Stimulated activated CD8-positive, alpha-beta memory T cell treated with anti-CD3 and anti-CD28 coated beads, Interleukin-12 subunit alpha, Interleukin-12 subunit beta, amount 100 ng/mL, for 1 hour (primary cell): ENCODE measurements around the gene RNU6-9.
"Not testable (repeated sequence)": the region's sequence is repeated elsewhere in the genome, so short reads cannot be mapped to it uniquely, and the experiment has no call there.

Source experiments
- DNase-seq: peaks from one replicate; pipeline ENCODE4 v3.0.0-alpha.2; 2020; ENCODE audit warnings: low read depth

RNU6-9 gene

DNA sequence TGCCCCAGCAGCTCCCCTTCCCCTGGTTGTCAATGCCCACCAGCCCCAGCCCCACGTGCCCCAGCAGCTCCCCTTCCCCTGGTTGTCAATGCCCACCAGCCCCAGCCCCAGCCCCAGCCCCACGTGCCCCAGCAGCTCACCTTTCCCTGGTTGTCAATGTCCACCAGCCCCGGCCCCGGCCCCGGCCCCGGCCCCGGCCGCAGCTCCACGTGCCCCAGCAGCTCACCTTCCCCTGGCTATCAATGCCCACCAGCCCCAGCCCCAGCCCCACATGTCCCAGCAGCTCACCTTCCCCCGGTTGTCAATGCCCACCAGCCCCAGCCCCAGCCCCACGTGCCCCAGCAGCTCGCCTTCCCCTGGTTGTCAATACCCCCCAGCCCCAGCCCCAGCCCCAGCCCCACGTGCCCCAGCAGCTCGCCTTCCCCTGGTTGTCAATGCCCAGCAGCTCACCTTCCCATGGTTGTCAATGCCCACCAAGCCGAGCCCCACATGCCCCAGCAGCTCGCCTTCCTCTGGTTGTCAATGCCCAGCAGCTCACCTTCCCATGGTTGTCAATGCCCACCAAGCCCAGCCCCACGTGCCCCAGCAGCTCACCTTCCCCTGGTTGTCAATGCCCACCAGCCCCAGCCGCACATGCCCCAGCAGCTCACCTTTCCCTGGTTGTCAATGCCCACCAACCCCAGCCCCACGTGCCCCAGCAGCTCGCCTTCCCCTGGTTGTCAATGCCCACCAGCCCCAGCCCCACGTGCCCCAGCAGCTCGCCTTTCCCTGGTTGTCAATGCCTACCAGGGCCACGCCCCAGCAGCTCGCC lies 14.3 kb upstream of the RNU6-9 start:
- not testable (repeated sequence) for DNase-seq

DNA sequence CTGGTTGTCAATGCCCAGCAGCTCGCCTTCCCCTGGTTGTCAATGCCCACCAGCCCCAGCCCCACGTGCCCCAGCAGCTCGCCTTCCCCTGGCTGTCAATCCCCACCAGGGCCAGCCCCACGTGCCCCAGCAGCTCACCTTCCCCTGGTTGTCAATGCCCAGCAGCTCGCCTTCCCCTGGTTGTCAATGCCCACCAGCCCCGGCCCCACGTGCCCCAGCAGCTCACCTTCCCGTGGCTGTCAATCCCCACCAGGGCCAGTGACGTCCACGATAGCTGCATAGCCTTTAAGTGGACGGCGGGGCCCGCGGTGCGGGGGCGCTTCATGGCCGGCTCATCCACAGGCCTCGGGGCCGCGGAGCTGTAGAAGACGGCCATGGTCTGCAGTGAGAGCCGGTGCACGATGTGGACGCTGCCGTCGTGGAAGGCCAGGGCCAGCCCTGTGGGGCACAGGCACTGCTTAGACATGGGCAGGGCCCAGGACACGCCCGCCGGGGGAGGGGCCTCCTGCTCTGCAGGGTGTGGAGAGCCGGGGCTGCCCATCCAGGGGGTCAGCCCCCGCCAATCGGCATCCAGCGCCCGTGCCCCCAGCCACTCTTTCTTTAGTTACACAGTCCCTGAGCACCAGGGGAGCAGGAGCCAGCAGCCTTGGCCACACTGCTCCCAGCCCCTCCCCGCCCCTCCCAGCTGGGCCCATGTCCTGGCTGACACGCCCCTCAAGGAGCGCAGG lies 13.4 kb upstream of the RNU6-9 start:
- no peak for DNase-seq

DNA sequence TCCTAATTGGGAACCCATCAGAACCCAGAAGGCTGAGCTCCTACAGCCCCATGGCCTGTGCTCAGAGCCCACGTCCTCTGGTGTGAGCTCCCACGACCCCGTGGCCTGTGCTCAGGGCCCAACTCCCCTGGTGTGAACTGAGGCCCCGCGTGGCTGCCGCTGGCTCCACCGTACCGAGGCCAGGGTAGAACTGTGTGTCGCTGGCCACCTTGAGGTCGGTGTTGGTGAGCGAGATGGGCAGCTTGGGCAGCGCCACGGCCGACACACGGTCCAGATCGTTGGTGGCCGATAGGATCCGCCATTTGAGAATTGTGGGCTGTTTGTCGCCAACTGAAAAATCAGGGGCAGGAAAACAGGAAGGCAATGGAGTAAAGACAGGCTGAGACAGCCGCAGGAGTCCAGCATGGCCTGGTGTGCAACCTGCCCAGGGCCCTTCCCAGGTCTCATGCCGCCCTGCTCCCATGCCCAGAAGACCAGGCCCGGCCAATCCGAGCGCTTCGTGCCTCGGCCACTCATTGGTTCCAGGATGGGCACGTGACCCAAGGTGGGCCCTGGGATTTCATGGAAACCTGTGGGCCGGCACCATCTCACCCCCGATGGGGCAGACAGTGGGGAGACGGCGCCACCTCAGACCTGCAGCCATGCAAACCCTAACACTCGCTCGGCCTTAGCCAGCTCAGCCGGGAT lies 11.8 kb upstream of the RNU6-9 start:
- DNase-seq: no peak

DNA sequence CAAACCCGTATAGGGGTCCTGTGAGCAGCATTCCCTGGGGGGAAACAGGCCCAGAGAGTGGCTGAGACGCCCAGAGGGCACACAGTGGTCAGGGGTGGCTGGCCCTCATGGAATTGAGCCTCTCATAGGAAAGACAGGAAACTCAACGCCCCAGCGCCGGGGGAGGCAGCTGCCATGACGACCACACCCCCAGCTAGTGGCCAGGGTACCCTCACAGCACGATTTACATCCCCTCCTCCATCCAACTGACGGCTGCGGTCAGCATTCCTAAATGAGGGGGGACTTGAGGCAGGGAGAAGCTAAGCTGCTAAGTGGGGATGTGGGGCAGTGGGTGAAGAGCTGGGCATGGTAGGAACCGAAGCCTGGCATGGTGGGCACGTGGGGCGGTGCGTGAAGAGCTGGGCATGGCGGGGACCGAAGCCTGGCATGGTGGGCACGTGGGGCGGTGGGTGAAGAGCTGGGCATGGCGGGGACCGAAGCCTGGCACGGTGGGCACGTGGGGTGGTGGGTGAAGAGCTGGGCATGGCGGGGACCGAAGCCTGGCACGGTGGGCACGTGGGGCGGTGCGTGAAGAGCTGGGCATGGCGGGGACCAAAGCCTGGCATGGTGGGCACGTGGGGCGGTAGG lies 10.3 kb upstream of the RNU6-9 start:
- no peak for DNase-seq

DNA sequence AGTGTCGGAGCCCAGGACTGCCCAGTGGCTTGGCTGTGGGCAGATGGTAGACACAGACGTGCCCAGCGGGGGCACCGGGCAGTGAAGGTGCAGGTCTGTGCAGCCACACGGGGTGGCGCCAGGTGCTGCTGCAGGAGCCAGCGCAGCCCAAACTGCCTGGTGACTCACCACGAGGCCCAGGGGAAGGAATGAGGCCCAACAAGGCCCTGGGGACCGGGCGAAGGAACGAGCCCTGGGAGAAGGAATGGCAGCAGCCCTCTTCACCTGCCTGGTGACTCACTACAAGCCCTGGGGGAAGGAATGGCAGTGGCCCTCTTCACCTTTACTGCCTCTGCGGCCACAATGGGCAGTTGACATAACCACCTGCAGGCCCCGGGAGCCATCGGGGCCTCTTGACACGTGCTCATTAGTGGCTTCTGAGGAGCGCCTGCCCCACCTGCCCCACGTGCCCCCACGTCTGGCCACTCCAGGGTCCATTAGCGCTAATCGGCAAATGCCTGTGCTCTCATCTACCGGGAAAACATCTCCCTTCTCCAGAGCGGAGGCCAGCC lies 9.5 kb upstream of the RNU6-9 start:
- no peak for DNase-seq

DNA sequence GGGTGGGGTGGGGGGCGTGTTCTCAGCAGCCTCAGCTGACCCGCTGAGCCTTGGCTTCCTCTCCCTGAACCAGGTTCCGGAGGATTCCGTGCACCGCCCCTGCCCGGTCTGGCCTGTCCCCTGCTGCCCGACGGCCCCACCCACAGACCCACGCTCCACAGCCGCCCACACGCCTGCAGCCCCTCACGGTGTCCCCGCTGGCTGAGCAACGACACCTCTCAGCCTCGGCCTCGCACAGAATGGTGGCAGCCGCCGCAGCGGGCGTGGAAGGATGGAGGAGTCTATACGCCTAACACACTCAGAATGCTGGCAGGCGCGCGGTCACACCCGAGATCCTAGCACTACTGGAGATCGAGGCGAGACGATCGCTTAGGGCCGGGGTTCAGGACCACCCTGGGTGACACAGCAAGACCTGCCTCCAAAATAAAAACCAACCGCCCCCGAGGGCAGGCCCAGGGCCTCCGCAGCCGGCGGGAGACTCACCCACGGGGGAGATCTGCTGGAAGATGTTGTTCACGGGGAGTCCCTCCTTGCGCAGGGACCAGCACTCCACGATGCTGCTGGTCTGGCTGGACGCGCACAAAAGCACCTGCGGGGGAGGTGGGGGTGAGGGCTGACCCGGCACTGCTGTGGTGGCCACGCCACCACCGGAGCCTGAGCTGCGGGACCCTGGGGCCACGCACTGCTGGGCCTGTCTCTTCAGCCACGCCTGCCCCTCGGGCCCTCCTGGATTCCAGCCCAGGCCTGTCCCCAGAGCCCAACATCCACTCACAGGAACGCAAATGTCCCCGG lies 8.7 kb upstream of the RNU6-9 start:
- DNase-seq: no peak

DNA sequence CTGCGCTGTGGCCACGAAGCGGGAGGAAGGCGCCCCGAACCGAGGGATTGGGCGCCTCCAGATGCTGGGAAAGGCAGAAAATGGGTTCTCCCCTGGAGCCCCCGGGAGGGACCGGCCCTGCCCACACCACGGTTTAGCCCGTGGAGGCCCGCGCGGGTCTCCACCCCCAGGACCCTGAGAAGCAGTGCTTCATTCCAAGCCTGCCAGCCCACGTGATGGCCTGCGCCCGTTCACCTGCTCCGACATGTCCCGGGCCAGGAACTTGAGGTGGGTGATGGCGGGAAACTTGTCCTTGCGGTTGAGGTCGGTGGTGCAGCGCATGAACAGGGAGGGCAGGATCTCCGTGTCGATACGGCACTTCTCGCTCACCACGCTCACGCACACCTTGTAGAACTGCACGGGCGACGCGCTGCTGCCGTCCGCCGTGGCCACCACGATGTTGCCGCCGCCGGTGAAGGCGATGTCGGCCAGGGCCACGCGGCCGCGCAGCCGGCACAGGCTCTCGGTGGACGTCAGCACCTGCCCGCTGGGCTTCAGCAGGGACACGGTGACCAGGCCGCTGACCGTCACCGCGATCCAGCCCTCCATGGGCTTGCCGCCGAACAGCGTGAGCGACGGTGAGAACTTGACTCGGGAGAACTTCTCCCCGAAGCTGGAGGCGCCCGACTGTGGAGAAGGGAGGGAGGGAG lies 7.6 kb upstream of the RNU6-9 start:
- DNase-seq: no peak

DNA sequence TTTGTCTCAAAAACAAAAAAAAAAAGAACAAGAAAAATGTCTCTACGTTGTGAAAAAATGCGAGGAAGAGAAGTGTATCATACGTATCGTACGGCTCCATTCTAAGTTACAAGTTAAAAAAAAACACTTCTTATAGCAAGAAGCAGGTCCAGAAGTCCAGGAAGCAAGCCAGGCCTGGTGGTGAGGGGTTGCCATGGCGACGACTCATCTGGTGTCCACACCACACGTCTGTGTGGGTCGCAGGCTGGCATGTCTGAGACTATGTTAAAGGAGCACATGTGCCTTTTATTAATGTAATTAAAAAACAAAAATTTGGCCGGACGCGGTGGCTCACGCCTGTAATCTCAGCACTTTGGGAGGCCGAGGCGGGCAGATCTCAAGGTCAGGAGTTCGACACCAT lies 6.2 kb upstream of the RNU6-9 start:
- no peak for DNase-seq

DNA sequence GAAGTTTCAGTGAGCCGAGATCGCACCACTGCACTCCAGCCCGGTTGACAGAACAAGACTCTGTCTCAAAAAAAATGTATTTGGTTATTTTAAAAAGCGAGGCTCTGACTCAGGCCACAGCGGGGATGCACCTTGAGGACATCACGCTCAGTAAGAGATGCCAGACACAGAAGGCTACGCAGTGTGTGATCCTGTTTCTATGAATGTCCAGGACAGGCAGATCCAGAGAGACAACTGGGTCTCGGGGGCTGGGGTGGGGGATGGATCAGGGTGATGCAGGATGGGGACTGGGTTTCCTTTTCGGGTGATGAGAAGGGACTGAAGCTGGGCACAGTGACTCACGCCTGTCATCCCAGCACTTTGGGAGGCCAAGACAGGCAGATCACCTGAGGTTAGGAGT lies 5.7 kb upstream of the RNU6-9 start:
- DNase-seq: no peak

DNA sequence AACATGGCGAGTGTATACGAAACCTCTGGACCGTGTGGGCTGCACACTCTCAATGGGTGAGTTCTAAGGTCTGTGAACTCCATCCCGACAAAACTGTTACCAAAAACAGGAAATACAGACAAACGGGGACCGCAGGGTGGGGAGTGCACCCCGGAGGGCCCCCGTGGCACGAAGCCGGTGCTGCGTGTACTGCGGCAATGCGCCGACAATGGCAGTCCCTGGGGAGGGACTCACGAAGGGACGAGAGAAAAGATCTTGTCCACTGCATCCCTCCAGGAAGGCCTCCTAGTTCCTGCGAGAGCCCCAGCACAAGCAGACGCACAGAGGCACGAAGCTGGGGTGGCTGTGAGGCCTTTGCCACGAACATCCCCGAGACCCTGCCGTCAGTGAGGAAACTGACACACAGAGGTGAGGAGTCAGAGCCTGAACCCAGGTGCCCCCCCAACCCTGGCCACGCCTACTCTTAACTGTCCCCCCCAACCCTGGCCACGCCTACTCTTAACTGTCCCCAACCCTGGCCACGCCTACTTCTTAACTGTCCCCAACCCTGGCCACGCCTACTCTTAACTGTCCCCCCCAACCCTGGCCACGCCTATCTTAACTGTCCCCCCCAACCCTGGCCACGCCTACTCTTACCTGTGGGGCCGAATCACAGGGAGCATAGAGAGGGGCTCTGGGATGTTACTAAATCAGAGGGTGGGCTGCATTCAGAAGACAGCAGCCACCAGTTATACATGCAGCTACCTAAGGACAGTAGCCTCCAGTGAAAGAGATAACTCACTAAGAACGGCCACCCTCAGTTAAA lies 4.5 kb upstream of the RNU6-9 start:
- peak; percentile 51 for DNase-seq

DNA sequence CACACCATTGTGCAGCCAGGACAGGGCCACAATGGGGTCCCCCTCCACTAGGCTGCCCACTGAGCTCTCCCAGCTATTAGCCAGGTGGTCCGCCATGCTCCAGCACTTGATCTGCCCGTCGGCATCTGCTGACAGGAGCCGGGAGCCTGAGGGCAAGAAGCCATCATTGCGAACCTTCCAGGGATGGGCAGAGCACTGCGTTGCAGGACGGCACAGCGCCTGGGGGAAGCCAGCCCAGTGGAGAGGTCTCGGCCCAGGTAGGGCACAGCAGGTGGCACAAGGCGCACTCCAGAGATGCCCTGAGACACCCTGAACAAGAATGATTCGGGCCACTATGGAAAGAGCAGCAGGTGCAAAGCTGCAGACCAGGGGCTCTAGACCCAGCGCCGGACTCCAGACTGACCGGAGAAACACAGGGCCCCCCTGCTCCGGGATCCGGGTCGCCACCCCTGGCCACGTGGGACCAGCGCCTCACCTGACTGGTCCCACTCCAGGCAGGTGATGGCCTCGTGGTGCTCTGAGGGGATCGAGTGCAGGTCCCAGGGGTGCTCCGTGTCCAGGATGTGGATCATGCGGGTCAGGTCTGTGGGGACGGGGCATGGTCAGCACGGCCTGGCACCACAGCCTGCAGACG lies 3.5 kb upstream of the RNU6-9 start:
- DNase-seq: no peak

DNA sequence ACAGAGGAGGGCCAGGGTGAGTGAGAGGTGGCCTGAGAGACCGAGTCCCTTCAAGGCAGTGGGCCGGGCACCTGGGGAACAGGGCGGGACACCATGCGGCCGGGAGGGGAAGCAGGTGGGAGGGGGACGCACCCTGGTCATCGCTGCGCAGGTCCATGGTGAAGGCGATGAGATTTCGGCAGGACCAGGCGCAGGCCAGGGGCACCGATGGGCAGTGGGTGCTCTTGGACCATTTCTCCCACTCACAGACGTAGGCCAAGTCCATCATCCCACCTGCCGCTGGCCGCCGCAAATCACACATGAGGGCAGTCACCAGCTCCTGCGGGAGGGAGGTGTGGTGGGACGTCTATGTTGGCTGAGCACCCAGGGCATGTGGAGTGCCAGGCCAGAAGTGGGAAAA lies 2.5 kb upstream of the RNU6-9 start:
- no peak for DNase-seq

DNA sequence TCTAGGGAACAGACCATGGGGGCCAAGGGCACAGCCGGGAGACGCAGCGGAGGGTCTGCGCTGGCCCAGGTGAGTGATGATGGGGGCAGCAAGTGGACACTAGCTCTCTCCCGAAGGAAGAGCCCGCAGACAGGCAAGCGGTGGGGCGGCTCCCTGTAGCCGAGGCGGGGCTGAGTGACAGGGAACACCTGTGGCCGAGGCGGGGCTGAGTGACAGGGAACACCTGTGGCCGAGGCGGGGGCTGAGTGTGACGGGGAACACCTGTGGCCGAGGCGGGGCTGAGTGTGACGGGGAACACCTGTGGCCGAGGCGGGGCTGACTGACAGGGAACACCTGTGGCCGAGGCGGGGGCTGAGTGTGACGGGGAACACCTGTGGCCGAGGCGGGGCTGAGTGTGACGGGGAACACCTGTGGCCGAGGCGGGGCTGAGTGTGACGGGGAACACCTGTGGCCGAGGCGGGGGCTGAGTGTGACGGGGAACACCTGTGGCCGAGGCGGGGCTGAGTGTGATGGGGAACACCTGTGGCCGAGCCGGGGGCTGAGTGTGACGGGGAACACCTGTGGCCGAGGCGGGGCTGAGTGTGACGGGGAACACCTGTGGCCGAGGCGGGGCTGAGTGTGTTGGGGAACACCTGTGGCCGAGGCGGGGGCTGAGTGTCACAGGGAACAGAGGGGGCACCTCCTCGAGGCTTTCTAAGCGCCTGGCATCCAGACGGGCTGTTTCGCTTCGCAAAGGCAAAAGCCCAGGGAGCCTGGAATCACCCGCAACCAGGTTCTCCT lies 1.7 kb upstream of the RNU6-9 start:
- DNase-seq: not testable (repeated sequence)

DNA sequence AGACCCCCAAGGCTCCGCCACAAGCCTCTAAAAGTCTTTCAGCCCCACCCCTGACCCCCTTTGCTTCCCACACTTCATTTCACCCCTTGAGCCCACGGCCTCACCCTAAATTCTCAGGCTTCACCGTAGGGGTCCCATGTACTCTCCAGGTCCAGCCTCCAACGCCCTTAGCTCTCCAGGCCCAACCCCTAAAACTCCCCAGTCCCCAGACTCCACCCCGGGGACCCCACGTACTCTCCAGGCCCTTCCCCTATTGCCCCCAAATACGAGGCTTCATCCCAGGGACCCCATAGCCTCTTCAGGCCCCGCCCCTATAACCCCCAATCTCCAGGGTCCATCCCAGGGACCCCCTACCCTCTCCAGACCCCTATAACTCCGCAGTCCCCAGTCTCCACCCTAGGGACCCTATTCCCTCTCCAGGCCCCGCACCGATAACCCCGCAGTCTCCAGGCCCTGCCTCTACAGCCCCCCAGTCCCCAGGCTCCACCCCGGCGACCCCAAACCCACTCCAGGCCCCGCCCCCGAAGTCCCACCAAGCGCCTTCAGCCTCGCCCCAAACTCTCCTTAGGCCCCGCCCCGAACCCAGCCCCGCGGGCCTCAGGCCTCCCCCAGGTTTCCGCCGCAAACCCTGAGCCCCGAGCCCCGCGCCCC lies 916 bp upstream of the RNU6-9 start:
- DNase-seq: no peak

DNA sequence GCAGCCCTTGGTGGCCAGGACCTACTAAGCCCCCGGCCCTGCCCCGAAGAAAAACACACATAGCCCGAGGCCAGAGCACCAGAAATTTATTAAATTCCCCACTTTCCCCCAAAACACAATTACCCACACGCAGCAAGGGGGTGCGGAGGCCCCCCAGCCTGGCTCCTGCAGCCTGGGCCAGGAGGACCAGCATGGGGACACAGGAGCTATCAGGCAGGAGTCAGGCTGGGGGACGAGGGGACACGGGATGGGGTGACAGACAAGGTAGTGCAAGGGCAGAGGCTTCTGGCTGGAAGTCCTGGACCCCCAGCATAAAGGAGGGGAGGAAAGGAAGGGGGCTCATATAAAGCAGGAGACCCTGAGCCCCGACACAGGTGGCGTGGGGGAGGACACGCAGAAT lies 3.1 kb downstream of the RNU6-9 start:
- no peak for DNase-seq

DNA sequence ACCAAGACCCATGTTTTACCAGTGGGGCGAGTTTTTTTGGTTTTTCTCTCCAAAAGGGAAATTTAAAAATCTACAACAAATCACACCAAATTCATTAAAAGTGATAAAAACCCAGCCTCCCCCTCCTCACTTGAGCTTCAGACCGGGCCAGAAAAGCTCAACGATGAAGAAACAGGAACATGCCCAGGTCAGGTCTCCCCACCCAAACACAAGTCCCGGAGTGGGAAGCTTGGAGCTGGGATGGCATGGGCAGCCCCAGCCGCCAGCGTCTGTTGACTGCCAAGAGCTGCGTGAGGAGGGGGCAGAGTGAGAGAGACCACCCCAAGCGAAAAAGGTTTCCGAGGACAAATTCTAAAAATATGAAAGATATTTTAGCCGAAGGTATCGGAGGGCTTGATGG lies 3.7 kb downstream of the RNU6-9 start:
- no peak for DNase-seq

DNA sequence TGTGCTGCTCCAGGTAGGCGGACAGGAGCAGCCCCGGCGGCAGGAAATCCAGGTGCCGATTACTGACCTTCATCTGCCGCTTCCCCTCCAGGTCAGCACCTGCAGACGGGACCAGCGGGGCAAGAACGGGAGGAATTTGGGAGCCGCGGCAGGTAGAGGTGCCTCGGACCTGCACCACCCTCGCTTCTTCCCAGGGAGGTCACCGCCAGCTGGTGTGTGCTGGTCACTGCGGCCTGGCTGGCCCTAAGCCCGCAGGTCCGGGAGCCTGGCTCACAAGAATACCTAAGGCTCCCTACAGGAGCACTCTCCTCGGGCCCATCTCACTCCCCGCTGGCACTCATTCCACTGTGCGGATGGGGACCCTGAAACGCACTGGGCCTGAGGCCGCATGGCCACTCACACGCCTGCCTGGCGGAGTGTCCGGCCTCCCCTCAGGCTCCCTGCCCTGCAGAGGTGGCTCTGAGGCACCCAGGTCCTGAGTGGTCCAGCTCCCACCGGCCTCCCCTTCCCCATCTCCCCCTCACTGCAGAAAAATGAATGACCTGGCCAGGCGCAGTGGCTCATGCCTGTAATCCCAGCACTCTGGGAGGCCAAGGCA lies 4.3 kb downstream of the RNU6-9 start:
- DNase-seq: no peak

DNA sequence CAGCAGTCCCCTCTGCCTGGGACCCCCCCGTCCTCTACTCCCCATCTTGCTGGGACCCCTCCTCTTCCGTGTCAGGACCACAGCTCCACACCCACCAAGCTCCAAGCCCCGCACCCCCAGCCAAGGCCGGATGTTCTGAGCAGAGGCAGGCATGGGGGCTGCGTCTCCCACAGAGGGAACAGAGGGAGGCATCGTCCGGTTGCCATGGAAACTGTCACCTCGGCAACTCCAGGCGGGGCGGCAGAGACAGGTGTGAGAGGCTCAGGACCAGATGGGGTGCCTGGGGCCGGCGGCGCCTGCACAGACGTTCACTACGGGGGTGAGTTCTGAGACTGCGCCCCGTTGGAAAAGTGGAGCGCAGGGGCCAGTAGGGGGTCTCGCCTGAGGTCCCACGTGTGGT lies 5.4 kb downstream of the RNU6-9 start:
- DNase-seq: no peak
